ENCODE measurements around the gene ACER3. TPM values are rescaled to one million over a fixed set of nuclear protein-coding genes. Genes with fewer than 3 reads are reported as not detected.

Gene ACER3
- total and polyA plus RNA-seq, 2 donors (not counting 1 experiment from before 2014, with no cell fraction given) = 3.3 to 12.9 TPM

DNA sequence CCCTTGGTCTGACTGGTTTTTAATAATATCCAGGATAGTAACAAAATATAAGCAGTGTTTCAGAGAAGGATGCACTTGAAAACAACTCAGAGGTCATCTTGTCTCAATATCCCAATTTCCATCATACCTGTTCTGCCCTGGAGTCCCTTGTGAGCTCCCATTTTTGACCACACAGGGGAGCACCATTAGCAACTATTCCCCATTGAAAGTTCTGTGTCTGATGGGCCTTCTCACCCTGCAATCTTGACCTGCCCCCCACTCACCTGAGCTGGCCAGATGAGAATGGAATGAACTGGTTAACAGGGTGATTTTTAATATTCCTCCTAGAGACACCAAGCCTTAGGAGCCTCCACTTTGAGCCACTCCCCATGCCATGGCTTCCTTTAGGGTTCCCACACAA lies 202.2 kb downstream of the ACER3 start:
- peaks cover 11 to 16% of the 10 kb centered on the region in 2 donors for H3K4me1 ChIP-seq (ENCODE audit: control insufficient read depth in 2 of 2, insufficient read depth in 2 of 2, low read length in 2 of 2)
- no peak for TF ChIP-seq EZH2 (IDR thresholded peaks at IDR 0.05; ENCODE audit: borderline replicate concordance, insufficient read depth, low read depth, low read length, poor library complexity, severe bottlenecking)
- TF ChIP-seq, protein P1, sequence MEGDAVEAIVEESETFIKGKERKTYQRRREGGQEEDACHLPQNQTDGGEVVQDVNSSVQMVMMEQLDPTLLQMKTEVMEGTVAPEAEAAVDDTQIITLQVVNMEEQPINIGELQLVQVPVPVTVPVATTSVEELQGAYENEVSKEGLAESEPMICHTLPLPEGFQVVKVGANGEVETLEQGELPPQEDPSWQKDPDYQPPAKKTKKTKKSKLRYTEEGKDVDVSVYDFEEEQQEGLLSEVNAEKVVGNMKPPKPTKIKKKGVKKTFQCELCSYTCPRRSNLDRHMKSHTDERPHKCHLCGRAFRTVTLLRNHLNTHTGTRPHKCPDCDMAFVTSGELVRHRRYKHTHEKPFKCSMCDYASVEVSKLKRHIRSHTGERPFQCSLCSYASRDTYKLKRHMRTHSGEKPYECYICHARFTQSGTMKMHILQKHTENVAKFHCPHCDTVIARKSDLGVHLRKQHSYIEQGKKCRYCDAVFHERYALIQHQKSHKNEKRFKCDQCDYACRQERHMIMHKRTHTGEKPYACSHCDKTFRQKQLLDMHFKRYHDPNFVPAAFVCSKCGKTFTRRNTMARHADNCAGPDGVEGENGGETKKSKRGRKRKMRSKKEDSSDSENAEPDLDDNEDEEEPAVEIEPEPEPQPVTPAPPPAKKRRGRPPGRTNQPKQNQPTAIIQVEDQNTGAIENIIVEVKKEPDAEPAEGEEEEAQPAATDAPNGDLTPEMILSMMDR (IDR thresholded peaks at IDR 0.05) = no peak
- H3K4me3 Mint-ChIP-seq = no peak overlapping the region
- no peak overlapping the region for H2AFZ ChIP-seq (ENCODE audit: insufficient read depth, low read depth, low read length, poor library complexity, severe bottlenecking)
- no peaks in the 10 kb centered on the region for H3K36me3 ChIP-seq (replicated peaks in 1 of 2; ENCODE audit: control extremely low read depth in 1 of 2, control insufficient read depth in 1 of 2, extremely low read depth in 1 of 2, insufficient read depth in 2 of 2, low read length in 1 of 2)
- H3K9me3 Mint-ChIP-seq (ENCODE audit: insufficient read depth) = no peaks in the 10 kb centered on the region
- ChIA-PET POLR2A (no interaction called here), CTCF (interaction anchor here (1.2 to 1.3 kb wide), 3 partner anchors 11 to 485 kb away, joined by 3 to 5 read pairs (median 4); no protein-coding TSS in a partner anchor)
- H3K27me3 ChIP-seq (replicated peaks in 1 of 4; ENCODE audit: control extremely low read depth in 1 of 4, control insufficient read depth in 3 of 4, insufficient read depth in 4 of 4, low read length in 3 of 4) = peaks cover 0 to 6% (median 0%) of the 10 kb centered on the region in 4 experiments
- H3K27me3 Mint-ChIP-seq = peaks cover 15% of the 10 kb centered on the region
- intact Hi-C loops (cut with micrococcal nuclease) = no loop called here
- no peak overlapping the region for H3K4me2 ChIP-seq (replicated peaks; ENCODE audit: low read depth, low read length, poor library complexity, severe bottlenecking)
- H3K27ac Mint-ChIP-seq = no peak overlapping the region
- no peak overlapping the region for H3K27ac ChIP-seq (ENCODE audit: low read length in 2 of 2)
- no peak for DNase-seq
- H3K79me2 ChIP-seq (ENCODE audit: control insufficient read depth, insufficient read depth, low read length) = no peaks in the 10 kb centered on the region
- no peak overlapping the region for H3K4me3 ChIP-seq (ENCODE audit: control extremely low read depth in 1 of 5, extremely low read depth in 1 of 5, insufficient read depth in 1 of 5, low read depth in 2 of 5, low read length in 4 of 5)
- H3K9me3 ChIP-seq (ENCODE audit: control extremely low read depth in 1 of 3, control insufficient read depth in 2 of 3, insufficient read depth in 1 of 3, low read length in 2 of 3) = peaks cover 0 to 6% (median 1%) of the 10 kb centered on the region in 3 donors
- H3K9ac ChIP-seq (ENCODE audit: low read length) = no peak overlapping the region
- no peak for ATAC-seq (ENCODE audit: low read depth)
- no peaks in the 10 kb centered on the region for H4K20me1 ChIP-seq (ENCODE audit: control insufficient read depth, insufficient read depth, low read length, poor library complexity, severe bottlenecking)
- H3K4me1 Mint-ChIP-seq = peaks cover 12% of the 10 kb centered on the region

DNA sequence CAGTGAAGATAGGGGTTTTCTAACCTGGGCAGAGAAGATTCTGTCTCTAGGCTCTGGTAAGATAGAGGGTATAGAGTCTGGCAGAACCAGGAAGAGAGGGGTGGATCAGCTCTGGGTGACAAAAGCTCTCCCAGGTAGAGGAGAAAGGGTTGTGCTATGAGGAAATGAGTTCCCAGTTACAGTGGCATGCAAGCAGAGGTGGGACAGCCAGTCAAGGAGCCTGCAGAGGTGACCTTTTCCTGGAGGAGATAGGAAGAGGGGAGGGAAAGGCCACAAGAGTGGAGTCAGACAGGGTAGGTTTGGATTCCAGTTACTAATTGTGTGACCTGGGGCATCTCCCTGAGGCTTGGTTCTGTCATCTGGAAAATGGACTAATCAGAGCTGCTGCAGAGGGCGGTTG lies 202.7 kb downstream of the ACER3 start:
- 73% methylated on average over 1 of the region's 1 CpG for WGBS (ENCODE audit: insufficient coverage)
- peaks cover 0 to 6% (median 1%) of the 10 kb centered on the region in 3 donors for H3K9me3 ChIP-seq (ENCODE audit: control extremely low read depth in 1 of 3, control insufficient read depth in 2 of 3, insufficient read depth in 1 of 3, low read length in 2 of 3)
- no peak overlapping the region for H3K27ac Mint-ChIP-seq
- no peaks in the 10 kb centered on the region for H3K36me3 ChIP-seq (replicated peaks in 1 of 2; ENCODE audit: control extremely low read depth in 1 of 2, control insufficient read depth in 1 of 2, extremely low read depth in 1 of 2, insufficient read depth in 2 of 2, low read length in 1 of 2)
- peaks cover 17% of the 10 kb centered on the region for H3K27me3 Mint-ChIP-seq
- H3K9ac ChIP-seq (ENCODE audit: low read length) = no peak overlapping the region
- intact Hi-C loops (cut with micrococcal nuclease) = no loop called here
- H3K4me3 Mint-ChIP-seq = no peak overlapping the region
- POLR2A ChIA-PET = no interaction called here
- DNase-seq = no peak
- H3K4me1 ChIP-seq (ENCODE audit: control insufficient read depth in 2 of 2, insufficient read depth in 2 of 2, low read length in 2 of 2) = peaks cover 11 to 16% of the 10 kb centered on the region in 2 donors
- no peak overlapping the region for H2AFZ ChIP-seq (ENCODE audit: insufficient read depth, low read depth, low read length, poor library complexity, severe bottlenecking)
- no peak for ATAC-seq (ENCODE audit: low read depth)
- CTCF ChIA-PET = interaction anchor here (1.3 to 3.2 kb wide), 3 partner anchors 12 to 485 kb away, joined by 3 to 16 read pairs (median 4); no protein-coding TSS in a partner anchor
- no peaks in the 10 kb centered on the region for H4K20me1 ChIP-seq (ENCODE audit: control insufficient read depth, insufficient read depth, low read length, poor library complexity, severe bottlenecking)
- no peaks in the 10 kb centered on the region for H3K79me2 ChIP-seq (ENCODE audit: control insufficient read depth, insufficient read depth, low read length)
- no peak overlapping the region for H3K27ac ChIP-seq (ENCODE audit: low read length in 2 of 2)
- no peak overlapping the region for H3K4me3 ChIP-seq (ENCODE audit: control extremely low read depth in 1 of 5, extremely low read depth in 1 of 5, insufficient read depth in 1 of 5, low read depth in 2 of 5, low read length in 4 of 5)
- H3K9me3 Mint-ChIP-seq (ENCODE audit: insufficient read depth) = no peaks in the 10 kb centered on the region
- H3K4me1 Mint-ChIP-seq = peaks cover 12% of the 10 kb centered on the region
- peaks cover 0 to 6% (median 0%) of the 10 kb centered on the region in 4 experiments for H3K27me3 ChIP-seq (replicated peaks in 1 of 4; ENCODE audit: control extremely low read depth in 1 of 4, control insufficient read depth in 3 of 4, insufficient read depth in 4 of 4, low read length in 3 of 4)
- TF ChIP-seq EZH2 (IDR thresholded peaks at IDR 0.05; ENCODE audit: borderline replicate concordance, insufficient read depth, low read depth, low read length, poor library complexity, severe bottlenecking) = no peak
- TF ChIP-seq, protein P1 (IDR thresholded peaks at IDR 0.05) = no peak
- H3K4me2 ChIP-seq (replicated peaks; ENCODE audit: low read depth, low read length, poor library complexity, severe bottlenecking) = no peak overlapping the region
